Right forelimb (tissue), 1 donor: ENCODE measurements around the gene KRTAP2-2.
"Not testable (repeated sequence)": the region's sequence is repeated elsewhere in the genome, so short reads cannot be mapped to it uniquely, and the experiment has no call there.

Source experiments
- DNase-seq: peaks from one replicate; pipeline ENCODE4 v3.0.0-alpha.2; 2018

KRTAP2-2 gene, protein sequence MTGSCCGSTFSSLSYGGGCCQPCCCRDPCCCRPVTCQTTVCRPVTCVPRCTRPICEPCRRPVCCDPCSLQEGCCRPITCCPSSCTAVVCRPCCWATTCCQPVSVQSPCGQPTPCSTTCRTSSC

GRCh38 chr17:41055130-41055529 lies at the start of gene KRTAP2-2:
Gene KRTAP2-2 (minus strand): TSS chr17:41055230. CDS start chr17:41055211, 19 bp downstream.
- not testable (repeated sequence) for DNase-seq

- not testable (repeated sequence) for DNase-seq
Observed at GRCh38 chr17:41104386-41105038, 49.5 kb upstream of the KRTAP2-2 start.

DNA sequence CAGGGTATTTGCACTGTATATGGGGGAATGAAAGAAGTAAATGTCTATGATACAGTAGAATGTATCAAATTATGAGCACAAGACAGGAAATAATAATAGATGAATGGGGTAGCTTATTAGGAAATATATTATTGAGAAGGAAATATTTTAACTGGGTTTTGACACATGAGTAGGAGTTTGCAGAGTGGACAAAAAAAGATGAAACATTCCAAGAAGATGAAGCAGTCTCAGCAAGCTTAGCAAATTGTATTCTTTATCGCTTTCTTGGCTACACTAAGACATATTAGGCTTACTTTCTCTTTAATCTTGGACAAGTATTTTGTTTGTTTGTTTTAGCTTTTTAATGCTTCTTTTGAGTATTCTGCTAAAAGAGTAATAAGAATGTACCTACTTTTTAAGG lies 48.9 kb upstream of the KRTAP2-2 start:
- DNase-seq, result no peak

DNA sequence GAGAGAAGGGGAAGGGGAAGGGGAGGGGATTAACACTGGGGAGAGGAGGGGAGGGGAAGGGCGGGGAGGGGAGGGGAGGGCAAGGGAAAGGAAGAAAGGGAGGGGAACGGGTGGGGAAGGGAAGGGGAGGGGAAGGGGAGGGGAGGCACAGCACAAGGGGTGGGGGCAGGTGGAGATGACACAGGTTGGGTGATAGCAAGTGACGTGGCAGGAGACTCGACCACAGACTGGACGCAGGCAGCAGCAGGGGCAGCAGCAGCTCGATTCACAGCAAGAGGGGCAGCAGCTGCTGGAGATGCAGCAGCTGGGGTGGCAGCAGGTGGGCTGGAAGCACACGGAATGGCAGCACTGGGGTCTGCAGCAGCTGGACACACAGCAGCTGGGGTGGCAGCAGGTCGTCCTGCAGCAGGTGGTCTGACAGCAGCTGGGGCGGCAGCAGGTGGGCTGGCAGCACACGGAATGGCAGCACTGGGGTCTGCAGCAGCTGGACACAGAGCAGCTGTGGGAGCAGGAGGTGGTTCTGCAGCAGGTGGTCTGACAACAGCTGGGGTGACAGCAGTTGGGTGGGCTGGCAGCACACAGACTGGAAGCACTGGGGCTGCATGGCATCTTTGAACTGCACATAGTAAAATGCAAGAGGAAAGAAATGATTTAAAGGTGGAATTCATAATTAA lies 46.7 kb upstream of the KRTAP2-2 start, which contains the start of gene KRTAP4-16:
KRTAP4-16 (minus strand) TSS at position 624 of the 674 bp plus-strand sequence; CDS start at position 624, 0 bp downstream.
- DNase-seq, result no peak

DNA sequence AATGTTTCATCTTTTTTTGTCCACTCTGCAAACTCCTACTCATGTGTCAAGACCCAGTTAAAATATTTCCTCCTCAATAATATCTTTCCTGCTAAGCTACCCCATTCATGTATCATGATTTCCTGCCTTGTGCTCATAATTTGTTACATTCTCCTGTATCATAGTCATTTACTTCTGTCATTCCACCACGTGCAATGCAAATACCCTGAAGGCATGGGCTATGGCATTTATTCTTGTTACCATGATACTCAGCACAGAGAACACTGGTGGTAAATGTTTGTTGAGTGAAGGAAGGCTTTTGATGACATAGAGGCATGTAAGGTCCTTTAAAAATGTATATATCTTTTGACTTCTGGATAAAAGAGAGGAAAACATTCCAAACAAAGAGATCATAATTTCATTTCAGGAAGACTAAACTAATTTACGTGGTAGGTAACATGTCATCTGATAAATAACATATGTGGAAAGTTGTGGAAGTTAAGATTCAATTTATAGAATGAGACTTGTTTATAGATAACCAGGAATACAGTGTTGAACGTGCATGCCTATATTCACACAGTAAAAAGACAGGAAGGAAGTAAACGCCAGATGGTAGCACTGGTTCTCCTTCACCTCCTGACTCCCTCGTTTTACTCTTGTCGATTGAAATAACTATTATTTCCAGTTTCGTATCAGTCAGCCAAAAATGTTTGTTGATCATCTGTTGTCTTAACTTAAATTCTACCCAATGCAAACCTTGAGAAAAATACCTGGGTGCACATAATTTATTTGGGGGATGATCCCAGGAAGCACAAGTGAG lies 44.9 kb upstream of the KRTAP2-2 start:
- not testable (repeated sequence) for DNase-seq

DNA sequence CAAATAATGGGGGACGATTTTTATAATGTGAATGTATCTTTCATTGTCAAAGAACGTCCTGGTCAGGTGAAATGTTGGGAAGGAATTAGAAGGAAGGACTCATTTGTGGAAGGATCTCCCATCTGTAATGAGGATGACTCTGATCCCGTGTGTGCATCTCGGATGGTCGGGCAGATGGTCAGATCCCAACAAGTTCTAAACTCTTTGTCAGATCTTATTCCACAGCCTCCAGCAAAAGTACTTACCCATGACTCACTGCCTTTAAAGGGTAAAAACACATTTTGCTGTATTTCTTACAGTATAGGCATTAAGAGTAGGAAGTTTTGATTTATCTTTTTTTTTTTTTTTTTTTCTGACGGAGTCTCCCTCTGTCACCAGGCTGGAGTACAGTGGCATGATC lies 43.5 kb upstream of the KRTAP2-2 start:
- DNase-seq, result no peak

DNA sequence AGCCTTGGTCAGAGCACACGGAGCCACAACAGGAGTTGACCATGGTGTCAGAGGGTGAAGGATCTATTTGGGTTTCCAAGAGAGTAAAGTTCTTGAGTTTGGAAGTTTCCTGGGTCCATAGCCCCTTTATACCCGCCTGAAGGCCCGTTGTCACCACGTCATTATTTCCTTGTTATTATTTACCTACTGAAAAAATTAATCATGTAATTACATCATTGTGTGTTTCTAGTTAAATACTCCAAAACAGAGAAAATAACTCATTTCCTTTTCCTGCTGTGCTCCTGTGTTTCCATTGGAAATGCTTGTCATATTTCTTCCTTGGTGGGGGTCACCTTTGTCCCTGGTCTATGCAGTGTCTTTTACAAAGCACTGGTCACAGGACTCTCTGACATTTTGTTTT lies 43.0 kb upstream of the KRTAP2-2 start, which contains the start of gene KRTAP4-8:
KRTAP4-8 (minus strand) TSS at position 101 of the 400 bp plus-strand sequence; CDS start at position 43, 58 bp downstream.
- no peak for DNase-seq

DNA sequence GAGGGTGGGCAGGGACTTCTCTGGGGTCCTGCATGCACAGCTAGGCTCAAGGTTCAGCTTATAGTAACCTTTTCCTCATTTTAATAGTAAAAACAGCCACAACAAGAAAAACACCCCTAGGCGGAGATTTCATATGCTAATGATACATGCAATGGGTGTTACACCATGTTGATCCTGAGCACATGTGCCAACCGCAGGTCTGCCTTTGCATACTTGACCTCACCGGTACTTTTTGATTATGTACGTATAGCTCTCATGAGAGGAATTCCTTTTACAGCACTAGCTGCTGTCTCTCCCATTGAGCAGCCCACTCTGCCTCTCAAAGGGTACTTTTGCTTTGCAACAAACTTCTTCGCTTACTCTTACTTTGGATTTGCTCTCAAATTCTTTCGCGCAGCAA lies 41.0 kb upstream of the KRTAP2-2 start:
- DNase-seq, result no peak

GRCh38 chr17:41088760-41089352 lies 33.8 kb upstream of the KRTAP2-2 start:
- DNase-seq, result not testable (repeated sequence)

DNA sequence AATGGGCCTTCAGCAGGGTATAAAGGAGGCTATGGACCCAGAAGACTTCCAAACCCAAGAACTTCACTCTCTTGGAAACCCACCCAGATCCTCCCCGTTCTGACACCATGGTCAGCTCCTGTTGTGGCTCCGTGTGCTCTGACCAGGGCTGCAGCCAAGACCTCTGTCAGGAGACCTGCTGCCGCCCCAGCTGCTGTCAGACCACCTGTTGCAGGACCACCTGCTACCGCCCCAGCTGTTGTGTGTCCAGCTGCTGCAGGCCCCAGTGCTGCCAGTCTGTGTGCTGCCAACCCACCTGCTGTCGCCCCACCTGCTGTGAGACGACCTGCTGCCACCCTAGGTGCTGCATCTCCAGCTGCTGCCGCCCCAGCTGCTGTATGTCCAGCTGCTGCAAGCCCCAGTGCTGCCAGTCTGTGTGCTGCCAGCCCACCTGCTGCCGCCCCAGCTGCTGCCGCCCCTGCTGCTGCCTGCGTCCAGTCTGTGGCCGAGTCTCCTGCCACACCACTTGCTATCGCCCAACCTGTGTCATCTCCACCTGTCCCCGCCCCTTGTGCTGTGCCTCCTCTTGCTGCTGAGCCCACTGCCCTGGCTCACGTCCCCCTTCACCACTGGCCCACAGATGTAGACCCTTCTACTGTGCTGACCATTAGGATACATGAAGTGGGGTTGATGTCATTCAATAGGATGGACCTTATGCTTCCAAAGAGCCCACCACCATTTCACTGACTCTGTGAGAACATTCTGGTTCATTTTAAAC lies 29.2 kb upstream of the KRTAP2-2 start, which contains the start of gene KRTAP4-7:
KRTAP4-7 (plus strand) TSS at position 51 of the 757 bp plus-strand sequence; CDS start at position 108, 57 bp downstream.
- not testable (repeated sequence) for DNase-seq

- not testable (repeated sequence) for DNase-seq
Observed at GRCh38 chr17:41083427-41083826, 28.4 kb upstream of the KRTAP2-2 start.

- DNase-seq, result no peak
Observed at GRCh38 chr17:41082626-41083025, 27.6 kb upstream of the KRTAP2-2 start.

GRCh38 chr17:41076788-41077187 lies 21.8 kb upstream of the KRTAP2-2 start:
- DNase-seq, result no peak

DNA sequence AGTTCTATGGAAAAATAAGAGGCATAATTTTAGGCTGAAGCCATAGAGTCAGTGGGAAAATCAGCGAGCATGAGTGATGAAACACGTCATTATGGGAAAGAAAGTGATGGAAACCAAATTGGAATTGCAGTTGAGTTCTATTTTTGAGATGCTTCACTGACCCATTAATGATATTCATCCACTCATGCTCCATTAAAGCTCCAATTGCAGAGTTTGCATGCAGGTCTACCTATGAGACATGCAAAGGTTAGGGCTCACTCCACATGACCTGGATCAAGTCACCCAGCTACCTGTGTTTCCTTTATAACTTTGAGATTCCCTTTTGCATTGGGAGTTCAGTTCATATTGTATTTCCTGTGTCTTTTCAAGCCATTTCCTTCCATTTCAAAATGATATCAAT lies 18.6 kb upstream of the KRTAP2-2 start:
- DNase-seq, result no peak

DNA sequence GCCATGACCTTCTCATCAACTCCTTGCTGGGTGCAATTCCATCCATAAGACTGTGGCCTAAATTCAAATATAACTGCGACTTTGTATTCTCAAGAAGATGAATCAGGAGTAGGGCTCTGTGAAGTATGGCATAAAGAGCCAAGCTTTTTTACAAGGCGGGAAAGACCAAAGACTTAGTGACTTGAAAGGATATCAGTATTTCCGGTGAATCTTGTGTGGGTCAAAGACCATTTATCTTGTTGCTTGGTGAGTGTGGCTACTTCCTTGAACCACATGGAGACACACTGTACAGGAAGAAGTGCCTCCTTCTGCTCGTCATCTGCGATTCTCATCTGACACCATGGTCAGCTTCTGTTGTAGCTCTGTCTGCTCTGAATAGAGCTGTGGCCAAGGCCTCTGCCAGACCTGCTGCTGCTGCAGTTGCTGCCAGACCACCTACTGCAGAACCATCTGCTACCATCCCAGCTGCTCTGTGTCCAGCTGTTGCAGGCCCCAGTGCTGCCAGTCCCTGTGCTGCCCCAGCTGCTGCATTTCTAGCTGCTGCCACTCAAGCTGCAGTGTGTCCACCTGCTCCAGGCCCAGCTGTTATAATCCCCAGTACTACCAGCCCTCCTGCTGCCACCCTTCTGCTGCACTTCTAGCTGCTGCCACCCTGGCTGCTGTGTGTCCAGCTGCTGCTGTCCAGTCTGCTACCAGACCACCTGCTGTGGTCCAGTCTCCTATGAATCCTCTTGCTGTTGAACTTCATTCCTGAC lies 16.8 kb upstream of the KRTAP2-2 start:
- DNase-seq, result no peak

DNA sequence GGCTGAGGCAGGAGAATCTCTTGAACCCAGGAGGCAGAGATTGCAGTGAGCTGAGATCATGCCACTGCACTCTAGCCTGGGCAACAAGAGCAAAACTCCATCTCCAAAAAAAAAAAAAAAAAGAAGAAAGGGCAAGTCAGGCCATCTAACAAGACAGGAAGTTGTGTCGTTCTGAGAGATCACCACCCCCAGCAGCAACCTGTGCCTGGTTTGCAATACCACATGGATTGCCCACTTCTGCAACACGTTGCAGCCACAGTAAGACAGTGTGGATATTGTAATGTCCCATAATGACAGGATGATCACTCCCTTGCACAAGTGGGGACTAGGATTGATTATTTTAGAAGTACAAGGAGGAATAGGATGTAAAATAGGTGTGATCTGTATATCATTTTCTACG lies 14.0 kb upstream of the KRTAP2-2 start:
- DNase-seq, result no peak

DNA sequence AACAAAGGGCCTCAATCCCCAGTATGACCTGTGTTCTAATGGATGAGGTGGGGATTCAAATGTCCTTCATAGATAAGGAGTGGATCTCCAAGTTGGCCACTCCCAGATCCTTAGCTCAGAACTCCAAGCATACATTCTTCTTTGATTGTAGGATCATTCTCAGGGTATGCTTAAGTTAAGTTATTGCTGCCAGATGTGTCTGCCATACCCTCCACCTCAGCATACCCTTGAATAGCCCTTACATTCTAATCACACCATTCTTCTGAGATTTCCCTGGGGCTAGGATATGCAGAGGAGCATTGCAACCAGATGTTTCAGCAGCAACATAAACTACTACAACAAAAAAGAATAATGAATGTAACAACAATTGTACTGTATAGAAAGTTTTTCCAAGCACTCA lies 12.3 kb upstream of the KRTAP2-2 start:
- no peak for DNase-seq

DNA sequence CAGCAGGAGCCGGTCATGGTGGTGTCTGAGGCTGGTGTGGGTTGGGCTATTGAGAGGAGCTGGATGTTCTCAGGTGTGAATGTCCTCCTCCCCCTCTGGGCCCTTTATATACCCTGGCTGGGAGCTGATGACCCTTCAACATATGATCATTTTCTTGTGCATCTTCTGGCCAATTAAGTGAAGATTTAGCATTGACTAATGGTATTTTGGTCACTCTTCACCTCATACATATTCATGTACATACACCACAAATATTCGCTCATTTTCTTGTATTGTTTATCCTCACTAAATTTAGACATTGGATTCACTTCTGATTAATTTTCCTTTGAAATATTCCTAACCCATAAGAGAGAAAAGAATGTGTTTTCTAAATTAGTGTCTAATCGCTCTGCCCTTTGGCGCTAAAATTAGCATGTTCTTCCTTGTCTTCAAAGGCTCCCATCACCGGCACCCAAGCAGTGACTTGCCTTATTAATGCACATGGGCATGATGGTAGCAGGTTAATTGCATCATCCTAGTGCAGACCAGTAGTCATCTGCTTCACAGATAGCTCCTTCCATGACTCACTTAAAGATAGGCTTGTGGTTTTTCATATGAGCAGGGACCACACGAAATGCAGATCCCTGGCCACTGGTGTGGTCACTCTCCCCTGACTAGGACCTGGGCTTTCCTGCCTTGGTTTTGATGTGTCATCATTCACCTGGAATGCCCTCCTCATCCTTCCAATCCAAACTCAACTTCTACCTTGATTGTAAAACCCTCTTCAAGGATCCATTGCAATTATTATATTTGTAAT lies 11.0 kb upstream of the KRTAP2-2 start, which contains the start of gene KRTAP2-4:
KRTAP2-4 (minus strand) TSS at position 51 of the 796 bp plus-strand sequence; CDS start at position 17, 34 bp downstream.
- DNase-seq, result no peak

DNA sequence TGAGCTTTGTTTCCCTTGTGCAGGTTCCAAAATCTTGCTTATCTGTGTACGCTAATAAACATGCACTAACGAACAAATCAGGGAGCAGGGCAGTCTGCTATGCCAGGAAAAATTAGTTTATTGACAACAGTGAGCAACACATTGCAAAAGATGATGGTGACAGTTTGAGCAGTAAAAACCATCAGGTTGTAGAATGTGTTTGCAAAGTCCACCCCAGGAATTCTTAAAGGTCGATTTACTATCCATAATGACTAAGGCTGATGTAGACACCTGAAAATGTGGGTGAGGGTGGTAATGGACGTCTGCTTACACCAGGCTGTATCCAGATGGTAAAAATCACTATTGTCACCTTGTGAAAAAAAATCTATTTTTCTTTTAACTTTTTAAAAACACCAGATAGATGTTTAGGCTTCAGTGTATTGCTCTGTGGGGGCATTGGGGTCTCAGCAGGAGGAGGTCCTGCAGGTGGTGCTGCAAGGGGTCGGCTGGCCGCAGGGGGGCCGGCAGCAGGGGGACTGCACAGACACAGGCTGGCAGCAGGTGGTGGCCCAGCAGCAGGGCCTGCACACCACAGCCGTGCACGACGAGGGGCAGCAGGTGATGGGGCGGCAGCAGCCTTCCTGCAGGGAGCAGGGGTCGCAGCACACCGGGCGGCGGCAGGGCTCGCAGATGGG lies 10.1 kb upstream of the KRTAP2-2 start:
- not testable (repeated sequence) for DNase-seq
